ENCODE data around the gene MPC1.
A peak's percentile ranks its signal among the peaks of the same experiment; 100 is the strongest.

Gene MPC1

DNA sequence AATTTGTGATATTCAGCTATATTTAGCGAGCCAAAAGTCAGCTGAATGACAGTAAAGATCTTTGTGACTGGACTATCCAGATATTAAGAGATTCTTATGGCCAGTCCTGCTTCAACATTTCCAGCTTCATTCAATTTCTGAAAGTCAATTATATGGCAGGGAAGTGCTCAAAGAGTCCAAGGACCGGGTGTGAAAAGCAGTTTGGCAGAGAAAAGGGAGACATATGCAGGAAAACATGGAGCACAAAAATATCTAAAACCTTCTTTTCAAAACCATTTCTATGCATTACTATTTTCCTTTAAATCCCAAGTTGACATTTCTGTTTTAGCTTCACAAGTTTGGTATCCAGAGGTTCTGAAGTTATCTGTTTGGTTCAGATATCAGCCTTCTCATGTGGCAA lies 5.0 kb downstream of the MPC1 start:
- H3K9me3 ChIP-seq (ENCODE audit: control extremely low read depth in 1 of 5, control insufficient read depth in 4 of 5, insufficient read depth in 2 of 5, low read depth in 1 of 5, low read length in 4 of 5): no peaks in the 10 kb centered on the region
- H3K4me1 ChIP-seq (ENCODE audit: control extremely low read depth in 1 of 4, control insufficient read depth in 4 of 4, insufficient read depth in 4 of 4, low read length in 3 of 4): peaks cover 0 to 13% (median 8%) of the 10 kb centered on the region in 4 experiments
- H3K27ac ChIP-seq (ENCODE audit: insufficient read depth in 1 of 2, low read depth in 1 of 2, low read length in 2 of 2, poor library complexity in 1 of 2, severe bottlenecking in 2 of 2): no peak overlapping the region
- CTCF ChIA-PET: interaction anchor here (0.7 to 5.4 kb wide), 10 partner anchors 9 to 102 kb away, joined by 3 to 40 read pairs (median 4); no protein-coding TSS in a partner anchor
- 100% methylated on average over 1 of the region's 2 CpGs for WGBS (ENCODE audit: insufficient coverage)
- H3K4me3 ChIP-seq (ENCODE audit: control insufficient read depth in 1 of 7, extremely low read depth in 1 of 7, insufficient read depth in 4 of 7, low read depth in 2 of 7, low read length in 6 of 7): no peak overlapping the region
- H3K36me3 ChIP-seq (ENCODE audit: control insufficient read depth in 4 of 4, insufficient read depth in 4 of 4, low read length in 3 of 4): no peaks in the 10 kb centered on the region
- H3K27me3 ChIP-seq (replicated peaks in 2 of 5; ENCODE audit: control insufficient read depth in 4 of 5, insufficient read depth in 5 of 5, low read length in 4 of 5): no peaks in the 10 kb centered on the region
- DNase-seq: no peak
- POLR2A ChIA-PET: no interaction called here

DNA sequence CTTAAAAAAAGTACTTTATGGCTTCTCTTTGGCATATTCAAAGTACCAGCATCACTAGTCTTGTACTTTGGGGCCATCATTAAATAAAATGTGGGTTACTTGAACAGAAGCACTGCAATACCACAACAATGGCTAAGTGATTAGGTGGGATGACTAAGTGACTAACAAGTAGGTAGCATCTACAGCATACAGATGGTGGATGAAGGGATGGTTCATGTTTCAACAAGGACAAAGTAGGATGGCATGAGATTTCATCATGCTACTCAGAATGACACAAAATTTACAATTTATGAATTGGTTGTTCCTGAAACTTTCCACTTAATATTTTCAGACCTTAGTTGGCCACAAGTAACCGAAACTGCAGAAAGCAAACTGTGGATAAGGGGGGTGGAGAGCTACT lies 7.7 kb downstream of the MPC1 start:
- no peaks in the 10 kb centered on the region for H3K27me3 ChIP-seq (replicated peaks in 2 of 5; ENCODE audit: control insufficient read depth in 4 of 5, insufficient read depth in 5 of 5, low read length in 4 of 5)
- POLR2A ChIA-PET: interaction anchor here (0.6 kb wide), 1 partner anchor 20 kb away, joined by 4 read pairs; no protein-coding TSS in a partner anchor
- no peak overlapping the region for H3K4me3 ChIP-seq (ENCODE audit: control insufficient read depth in 1 of 7, extremely low read depth in 1 of 7, insufficient read depth in 4 of 7, low read depth in 2 of 7, low read length in 6 of 7)
- CTCF ChIA-PET: interaction anchor here (1.3 to 1.6 kb wide), 3 partner anchors 10 to 62 kb away, joined by 3 to 5 read pairs (median 4); no protein-coding TSS in a partner anchor
- no peak overlapping the region for H3K27ac ChIP-seq (ENCODE audit: insufficient read depth in 1 of 2, low read depth in 1 of 2, low read length in 2 of 2, poor library complexity in 1 of 2, severe bottlenecking in 2 of 2)
- no peaks in the 10 kb centered on the region for H3K36me3 ChIP-seq (ENCODE audit: control insufficient read depth in 4 of 4, insufficient read depth in 4 of 4, low read length in 3 of 4)
- peak in 1 of 3 donors; percentile 9 for DNase-seq
- no peaks in the 10 kb centered on the region for H3K9me3 ChIP-seq (ENCODE audit: control extremely low read depth in 1 of 5, control insufficient read depth in 4 of 5, insufficient read depth in 2 of 5, low read depth in 1 of 5, low read length in 4 of 5)
- WGBS (ENCODE audit: insufficient coverage): no CpG with 5 or more reads among the region's 1 CpG
- peaks cover 0 to 2% (median 0%) of the 10 kb centered on the region in 4 experiments for H3K4me1 ChIP-seq (ENCODE audit: control extremely low read depth in 1 of 4, control insufficient read depth in 4 of 4, insufficient read depth in 4 of 4, low read length in 3 of 4)

DNA sequence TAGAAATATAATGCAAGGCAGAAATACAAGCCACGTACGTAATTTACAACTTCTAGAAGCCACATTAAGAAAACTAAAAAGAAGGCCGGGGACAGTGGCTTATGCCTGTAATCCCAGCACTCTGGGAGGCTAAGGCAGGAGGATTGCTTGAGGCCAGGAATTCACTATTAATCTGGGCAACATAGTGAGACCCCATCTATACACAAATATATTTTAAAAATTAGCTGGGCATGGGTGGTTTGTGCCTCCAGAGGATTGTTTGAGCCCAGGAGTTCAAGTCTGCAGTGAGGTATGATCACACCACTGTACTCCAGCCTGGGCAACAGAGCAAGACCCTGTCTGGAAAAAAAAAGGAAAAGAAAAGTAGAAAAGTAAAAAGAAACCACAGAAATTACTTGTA lies 12.3 kb downstream of the MPC1 start:
- no CpG with 5 or more reads among the region's 3 CpGs for WGBS (ENCODE audit: insufficient coverage)
- Histone ChIP-seq H3K4me1 (ENCODE audit: control extremely low read depth in 1 of 4, control insufficient read depth in 4 of 4, insufficient read depth in 4 of 4, low read length in 3 of 4) (no peaks in the 10 kb centered on the region), H3K27me3 (replicated peaks in 2 of 5; ENCODE audit: control insufficient read depth in 4 of 5, insufficient read depth in 5 of 5, low read length in 4 of 5) (no peaks in the 10 kb centered on the region), H3K36me3 (ENCODE audit: control insufficient read depth in 4 of 4, insufficient read depth in 4 of 4, low read length in 3 of 4) (peaks cover 2 to 5% (median 5%) of the 10 kb centered on the region in 4 experiments), H3K27ac (ENCODE audit: insufficient read depth in 1 of 2, low read depth in 1 of 2, low read length in 2 of 2, poor library complexity in 1 of 2, severe bottlenecking in 2 of 2) (no peak overlapping the region), H3K9me3 (ENCODE audit: control extremely low read depth in 1 of 5, control insufficient read depth in 4 of 5, insufficient read depth in 2 of 5, low read depth in 1 of 5, low read length in 4 of 5) (no peaks in the 10 kb centered on the region), H3K4me3 (ENCODE audit: control insufficient read depth in 1 of 7, extremely low read depth in 1 of 7, insufficient read depth in 4 of 7, low read depth in 2 of 7, low read length in 6 of 7) (no peak overlapping the region)
- ChIA-PET POLR2A (no interaction called here), CTCF (interaction anchor here (2.6 kb wide), 1 partner anchor 11 kb away, joined by 11 read pairs; no protein-coding TSS in a partner anchor)
- no peak for DNase-seq

DNA sequence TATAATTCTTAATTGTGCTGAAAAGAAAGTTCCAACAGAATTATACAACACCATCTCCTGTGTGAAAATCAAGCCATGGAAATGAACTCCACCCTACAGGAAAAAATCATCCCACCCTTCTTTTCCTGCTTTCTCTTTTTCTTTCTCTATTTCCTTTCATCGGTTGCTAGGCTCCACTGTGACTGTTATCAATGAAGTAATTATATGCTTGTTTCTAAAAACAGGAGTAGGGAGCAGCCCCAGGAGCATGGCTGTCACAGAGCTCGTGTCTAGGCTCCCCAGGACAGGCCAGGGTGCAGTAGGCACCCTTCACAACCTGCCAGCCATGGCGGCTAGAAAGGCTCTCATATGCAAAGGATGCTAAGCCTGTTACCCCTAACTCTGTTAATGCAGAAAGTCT lies 13.0 kb downstream of the MPC1 start:
- WGBS (ENCODE audit: insufficient coverage): 93% methylated on average over 2 of the region's 3 CpGs
- CTCF ChIA-PET: interaction anchor here (0.5 to 1.1 kb wide), 2 partner anchors 9 to 40 kb away, joined by 3 to 4 read pairs; no protein-coding TSS in a partner anchor
- no peaks in the 10 kb centered on the region for H3K27me3 ChIP-seq (replicated peaks in 2 of 5; ENCODE audit: control insufficient read depth in 4 of 5, insufficient read depth in 5 of 5, low read length in 4 of 5)

DNA sequence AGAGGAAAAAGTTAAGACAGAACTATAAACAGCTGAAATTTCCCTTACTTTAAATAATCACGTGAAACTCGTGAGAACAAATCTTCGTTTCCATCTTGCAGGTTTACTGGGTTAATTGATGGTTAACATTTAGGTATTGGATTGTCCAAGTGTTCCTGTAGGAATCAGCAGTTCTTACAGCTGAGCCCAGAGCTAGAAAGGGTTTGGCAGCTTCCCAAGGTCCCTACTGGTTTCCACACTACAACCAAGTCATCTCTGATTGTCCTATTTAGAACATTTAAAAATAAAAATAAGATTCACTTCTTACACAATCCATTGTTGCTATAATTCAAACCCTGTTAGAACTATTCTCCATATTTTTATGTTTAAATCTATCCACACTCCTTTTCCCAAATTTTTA lies 15.8 kb downstream of the MPC1 start:
- Histone ChIP-seq H3K4me1 (ENCODE audit: control extremely low read depth in 1 of 4, control insufficient read depth in 4 of 4, insufficient read depth in 4 of 4, low read length in 3 of 4) (no peaks in the 10 kb centered on the region), H3K4me3 (ENCODE audit: control insufficient read depth in 1 of 7, extremely low read depth in 1 of 7, insufficient read depth in 4 of 7, low read depth in 2 of 7, low read length in 6 of 7) (no peak overlapping the region), H3K36me3 (ENCODE audit: control insufficient read depth in 4 of 4, insufficient read depth in 4 of 4, low read length in 3 of 4) (peaks cover 5 to 15% (median 9%) of the 10 kb centered on the region in 4 experiments), H3K9me3 (ENCODE audit: control extremely low read depth in 1 of 5, control insufficient read depth in 4 of 5, insufficient read depth in 2 of 5, low read depth in 1 of 5, low read length in 4 of 5) (no peaks in the 10 kb centered on the region), H3K27me3 (replicated peaks in 2 of 5; ENCODE audit: control insufficient read depth in 4 of 5, insufficient read depth in 5 of 5, low read length in 4 of 5) (no peaks in the 10 kb centered on the region), H3K27ac (ENCODE audit: insufficient read depth in 1 of 2, low read depth in 1 of 2, low read length in 2 of 2, poor library complexity in 1 of 2, severe bottlenecking in 2 of 2) (no peak overlapping the region)
- no peak for DNase-seq
- ChIA-PET CTCF (interaction anchor here (0.6 to 4.3 kb wide), 3 partner anchors 11 to 53 kb away, joined by 3 to 21 read pairs (median 4); no protein-coding TSS in a partner anchor), POLR2A (no interaction called here)
- WGBS (ENCODE audit: insufficient coverage): no CpG with 5 or more reads among the region's 3 CpGs

More for the DNA sequence above, 13.0 kb downstream of the MPC1 start:
- DNase-seq: no peak
- POLR2A ChIA-PET: no interaction called here
- Histone ChIP-seq H3K4me1 (ENCODE audit: control extremely low read depth in 1 of 4, control insufficient read depth in 4 of 4, insufficient read depth in 4 of 4, low read length in 3 of 4) (no peaks in the 10 kb centered on the region), H3K4me3 (ENCODE audit: control insufficient read depth in 1 of 7, extremely low read depth in 1 of 7, insufficient read depth in 4 of 7, low read depth in 2 of 7, low read length in 6 of 7) (no peak overlapping the region), H3K27ac (ENCODE audit: insufficient read depth in 1 of 2, low read depth in 1 of 2, low read length in 2 of 2, poor library complexity in 1 of 2, severe bottlenecking in 2 of 2) (no peak overlapping the region), H3K36me3 (ENCODE audit: control insufficient read depth in 4 of 4, insufficient read depth in 4 of 4, low read length in 3 of 4) (peaks cover 2 to 6% (median 5%) of the 10 kb centered on the region in 4 experiments), H3K9me3 (ENCODE audit: control extremely low read depth in 1 of 5, control insufficient read depth in 4 of 5, insufficient read depth in 2 of 5, low read depth in 1 of 5, low read length in 4 of 5) (no peaks in the 10 kb centered on the region)

DNA sequence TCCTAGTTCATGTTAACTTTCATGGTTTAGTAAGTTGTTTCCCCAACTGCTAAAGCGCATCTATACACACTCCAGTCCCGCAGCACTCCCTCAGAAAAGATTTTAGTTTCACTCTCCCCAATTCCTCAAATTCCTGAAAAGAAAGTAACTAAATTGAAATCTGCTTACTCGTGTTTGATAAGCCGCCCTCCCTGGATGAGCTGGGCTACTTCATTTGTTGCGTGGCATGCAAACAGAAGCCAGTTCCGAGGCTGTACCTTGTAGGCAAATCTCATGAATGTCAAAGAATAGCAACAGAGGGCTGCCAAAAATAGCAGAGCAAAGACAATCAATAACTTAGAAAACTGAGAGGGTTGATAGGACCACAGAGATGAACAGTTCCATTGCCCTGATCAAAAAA lies 16.9 kb downstream of the MPC1 start:
- CTCF ChIA-PET: interaction anchor here (1.5 to 4.3 kb wide), 2 partner anchors 9 to 15 kb away, joined by 4 to 21 read pairs; no protein-coding TSS in a partner anchor
- POLR2A ChIA-PET: no interaction called here
- H3K36me3 ChIP-seq (ENCODE audit: control insufficient read depth in 4 of 4, insufficient read depth in 4 of 4, low read length in 3 of 4): peaks cover 5 to 15% (median 9%) of the 10 kb centered on the region in 4 experiments
- H3K4me1 ChIP-seq (ENCODE audit: control extremely low read depth in 1 of 4, control insufficient read depth in 4 of 4, insufficient read depth in 4 of 4, low read length in 3 of 4): no peaks in the 10 kb centered on the region
- no peak for DNase-seq
- H3K9me3 ChIP-seq (ENCODE audit: control extremely low read depth in 1 of 5, control insufficient read depth in 4 of 5, insufficient read depth in 2 of 5, low read depth in 1 of 5, low read length in 4 of 5): no peaks in the 10 kb centered on the region
- no peaks in the 10 kb centered on the region for H3K27me3 ChIP-seq (replicated peaks in 2 of 5; ENCODE audit: control insufficient read depth in 4 of 5, insufficient read depth in 5 of 5, low read length in 4 of 5)
- H3K4me3 ChIP-seq (ENCODE audit: control insufficient read depth in 1 of 7, extremely low read depth in 1 of 7, insufficient read depth in 4 of 7, low read depth in 2 of 7, low read length in 6 of 7): no peak overlapping the region
- WGBS (ENCODE audit: insufficient coverage): 98% methylated on average over 6 of the region's 6 CpGs
- H3K27ac ChIP-seq (ENCODE audit: insufficient read depth in 1 of 2, low read depth in 1 of 2, low read length in 2 of 2, poor library complexity in 1 of 2, severe bottlenecking in 2 of 2): no peak overlapping the region

DNA sequence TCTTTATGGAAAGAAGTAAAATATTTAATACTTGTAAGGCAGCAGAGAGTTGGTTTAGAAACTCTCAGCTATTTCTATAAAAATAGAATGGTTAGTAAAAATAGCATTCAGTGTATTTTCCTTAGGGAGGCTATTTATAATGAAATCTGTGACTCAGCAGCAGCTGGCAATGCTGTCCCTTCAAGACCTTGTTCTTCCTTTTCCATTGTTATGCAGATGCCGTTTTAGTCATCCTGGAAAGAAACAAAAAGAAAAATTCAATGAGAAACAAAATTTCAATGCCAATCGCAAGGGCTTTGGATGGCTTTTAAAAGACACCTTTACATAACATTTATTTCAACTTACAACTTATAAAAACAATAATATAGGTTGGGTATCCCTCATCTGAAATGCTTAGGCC lies 17.5 kb downstream of the MPC1 start:
- no CpG with 5 or more reads among the region's 2 CpGs for WGBS (ENCODE audit: insufficient coverage)
- Histone ChIP-seq H3K27me3 (replicated peaks in 2 of 5; ENCODE audit: control insufficient read depth in 4 of 5, insufficient read depth in 5 of 5, low read length in 4 of 5) (no peaks in the 10 kb centered on the region), H3K4me3 (ENCODE audit: control insufficient read depth in 1 of 7, extremely low read depth in 1 of 7, insufficient read depth in 4 of 7, low read depth in 2 of 7, low read length in 6 of 7) (no peak overlapping the region), H3K27ac (ENCODE audit: insufficient read depth in 1 of 2, low read depth in 1 of 2, low read length in 2 of 2, poor library complexity in 1 of 2, severe bottlenecking in 2 of 2) (no peak overlapping the region), H3K36me3 (ENCODE audit: control insufficient read depth in 4 of 4, insufficient read depth in 4 of 4, low read length in 3 of 4) (peaks cover 5 to 15% (median 9%) of the 10 kb centered on the region in 4 experiments), H3K9me3 (ENCODE audit: control extremely low read depth in 1 of 5, control insufficient read depth in 4 of 5, insufficient read depth in 2 of 5, low read depth in 1 of 5, low read length in 4 of 5) (no peaks in the 10 kb centered on the region), H3K4me1 (ENCODE audit: control extremely low read depth in 1 of 4, control insufficient read depth in 4 of 4, insufficient read depth in 4 of 4, low read length in 3 of 4) (no peaks in the 10 kb centered on the region)
- DNase-seq: no peak
- CTCF ChIA-PET: interaction anchor here (1.2 to 4.3 kb wide), 3 partner anchors 11 to 21 kb away, joined by 3 to 21 read pairs (median 3); no protein-coding TSS in a partner anchor
- POLR2A ChIA-PET: no interaction called here

Measured in common myeloid progenitor, CD34-positive (primary cell).